HepG2 (cell line): ENCODE results near the gene COMP. TPM values are rescaled to one million over a fixed set of nuclear protein-coding genes. Genes with fewer than 3 reads are reported as not detected.
A peak's percentile ranks its signal among the peaks of the same experiment; 100 is the strongest.

Experiments used
- BCL6 ChIP-seq: IDR thresholded peaks from 2 replicates; pipeline ENCODE4 v1.6.1; 2016; ENCODE audit warnings: missing genetic modification reagents, missing compliant biosample characterization
- CHCHD3 ChIP-seq: sonication (generic); formaldehyde crosslinking; IDR thresholded peaks from 2 replicates; pipeline ENCODE4 v1.8.0; 2022; ENCODE audit warnings: mild to moderate bottlenecking, missing genetic modification reagents, moderate library complexity
- ELF3 ChIP-seq: IDR thresholded peaks from 2 replicates; pipeline ENCODE4 v1.6.1; 2016; ENCODE audit warnings: missing genetic modification reagents, missing compliant biosample characterization
- FOSL2 ChIP-seq: sonication (generic); formaldehyde crosslinking; IDR thresholded peaks from 2 replicates; pipeline ENCODE4 v1.4.0; 2020; ENCODE audit warnings: missing genetic modification reagents
- HNF4A ChIP-seq: sonication (generic); formaldehyde crosslinking; IDR thresholded peaks from 2 replicates; pipeline ENCODE4 v1.4.0; 2020; ENCODE audit warnings: missing genetic modification reagents
- HNRNPK ChIP-seq: fragments of 200-400 bp; formaldehyde crosslinking; IDR thresholded peaks from 2 replicates; pipeline ENCODE4 v1.6.1; 2018; ENCODE audit warnings: low read length, low read depth, moderate library complexity, mild to moderate bottlenecking; ENCODE audit not compliant: poor library complexity, severe bottlenecking
- JUNB ChIP-seq: sonication (generic); formaldehyde crosslinking; IDR thresholded peaks from 2 replicates; pipeline ENCODE4 v1.8.0; 2022; ENCODE audit warnings: missing genetic modification reagents, mild to moderate bottlenecking, borderline replicate concordance
- KDM6A ChIP-seq: IDR thresholded peaks from 2 replicates; pipeline ENCODE4 v1.6.1; 2016; ENCODE audit warnings: low read depth
- NR3C1 ChIP-seq: sonication (generic); formaldehyde crosslinking; IDR thresholded peaks from 2 replicates; pipeline ENCODE4 v1.4.0; 2020; ENCODE audit warnings: missing genetic modification reagents
- PAXIP1 ChIP-seq: sonication (generic); formaldehyde crosslinking; conservative IDR thresholded peaks from 2 replicates; pipeline ENCODE4 v1.4.0; 2020; ENCODE audit warnings: mild to moderate bottlenecking, missing genetic modification reagents, moderate library complexity
- SIX4 ChIP-seq: sonication (generic); formaldehyde crosslinking; IDR thresholded peaks from 2 replicates; pipeline ENCODE4 v1.4.0; 2020; ENCODE audit warnings: missing genetic modification reagents
- SOX13 ChIP-seq, 3 experiments: fragments of 450-650 bp in 1 of 3; sonication (generic) in 1 of 3; formaldehyde crosslinking in 1 of 3; IDR thresholded peaks in 2 of 3; conservative IDR thresholded peaks in 1 of 3; 2 replicates each; pipeline versions ENCODE4 v1.5.0 to v1.6.1; 2016 to 2020; ENCODE audit warnings: antibody characterized with exemption in 1 of 3, mild to moderate bottlenecking in 1 of 3, missing compliant biosample characterization in 1 of 3, missing genetic modification reagents in 1 of 3, moderate library complexity in 1 of 3
- TBX2 ChIP-seq: sonication (generic); formaldehyde crosslinking; IDR thresholded peaks from 2 replicates; pipeline ENCODE4 v1.5.0; 2020; ENCODE audit warnings: missing genetic modification reagents, mild to moderate bottlenecking, borderline replicate concordance
- TFDP1 ChIP-seq: IDR thresholded peaks from 2 replicates; pipeline ENCODE4 v1.6.1; 2016; ENCODE audit warnings: missing compliant biosample characterization, missing genetic modification reagents, borderline replicate concordance
- ZBTB37 ChIP-seq: sonication (generic); formaldehyde crosslinking; IDR thresholded peaks from 2 replicates; pipeline ENCODE4 v1.4.0; 2020; ENCODE audit warnings: mild to moderate bottlenecking, missing genetic modification reagents
- ZNF124 ChIP-seq: sonication (generic); formaldehyde crosslinking; IDR thresholded peaks from 2 replicates; pipeline ENCODE4 v1.4.0; 2020; ENCODE audit warnings: missing genetic modification reagents
- ZNF292 ChIP-seq: sonication (generic); formaldehyde crosslinking; IDR thresholded peaks from 2 replicates; pipeline ENCODE4 v1.8.1; 2022; ENCODE audit warnings: mild to moderate bottlenecking, low read depth, missing genetic modification reagents, borderline replicate concordance
- ZNF597 ChIP-seq: sonication (generic); formaldehyde crosslinking; IDR thresholded peaks from 2 replicates; pipeline ENCODE4 v1.5.0; 2020; ENCODE audit warnings: missing genetic modification reagents
- ZNF788 ChIP-seq: sonication (generic); formaldehyde crosslinking; IDR thresholded peaks from 2 replicates; pipeline ENCODE4 v1.5.0; 2020; ENCODE audit warnings: mild to moderate bottlenecking, missing genetic modification reagents, borderline replicate concordance
- ZSCAN29 ChIP-seq: sonication (generic); formaldehyde crosslinking; conservative IDR thresholded peaks from 2 replicates; pipeline ENCODE4 v1.4.0; 2020; ENCODE audit warnings: mild to moderate bottlenecking, missing genetic modification reagents
- polyA plus RNA-seq, 8 experiments: library from polyadenylated mRNA; depleted of rRNA in 3 of 8; stranded (reverse) in 7 of 8; unstranded in 1 of 8; fragments of >200 nt; fragmentation: Illumina TruSeq in 4 of 8; extraction: Trizol in 4 of 8; gene quantifications; 2 replicates each; pipeline versions ENCODE4 v1.2.1 to v1.2.3, GENCODE V29; 2011 to 2016; ENCODE audit warnings: low read depth in 4 of 8, missing spikeins in 1 of 8, mixed read lengths in 1 of 8; ENCODE audit not compliant: insufficient read depth in 1 of 8
- total RNA-seq, 5 experiments: library from RNA; depleted of rRNA; stranded (reverse); fragments of >200 nt; fragmentation: Illumina TruSeq; extraction: Trizol; gene quantifications; 2 replicates each; pipeline ENCODE4 v1.2.3, GENCODE V29; 2016; ENCODE audit warnings: low read depth in 1 of 5
- TF ChIP-seq, protein P1 (sequence below): sonication (generic); formaldehyde crosslinking; IDR thresholded peaks from 2 replicates; pipeline ENCODE4 v1.5.0; 2020; ENCODE audit warnings: mild to moderate bottlenecking, missing genetic modification reagents

The COMP gene
- total and polyA plus RNA-seq, 2 of the 13 experiments (the other 11 are each of a cell fraction or from before 2014, with no cell fraction given), result 0.04 to 0.13 TPM

DNA sequence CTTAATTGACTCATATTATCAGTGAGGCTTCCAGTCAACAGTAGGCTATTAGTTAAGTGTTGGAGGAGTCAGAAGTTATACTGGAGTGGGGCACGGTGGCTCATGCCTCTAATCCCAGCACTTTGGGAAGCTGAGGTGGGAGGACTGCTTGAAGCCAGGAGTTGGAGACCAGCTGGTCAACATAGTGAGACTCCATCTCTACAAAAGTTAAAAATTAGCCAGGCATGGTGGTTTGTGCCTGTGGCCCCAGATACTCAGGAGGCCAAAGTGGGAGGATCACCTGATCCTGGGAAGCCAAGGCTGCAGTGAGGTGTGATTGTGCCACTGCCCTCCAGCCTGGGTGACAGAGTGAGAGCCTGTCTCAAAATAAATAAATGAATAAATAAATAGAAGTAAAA lies 53.2 kb downstream of the COMP start (continued):
- TF ChIP-seq TBX2 (CRISPR knock-in tag) (peak; percentile 76; the same call in 1 of the 2 replicates), SIX4 (CRISPR knock-in tag) (0 out of 2 replicates have a peak, but pooled peaks have one; percentile 23), JUNB (CRISPR knock-in tag) (no peak), ZNF124 (CRISPR knock-in tag) (no peak), SOX13 (IDR thresholded peaks at IDR 0.05) (no peak), SOX13 (CRISPR knock-in tag; conservative IDR thresholded peaks at IDR 0.05 in 1 of 2, IDR thresholded peaks at IDR 0.05 in 1 of 2) (peak in 1 of 2 experiments; percentile 38; a peak in 1 of 4 replicates), ZNF292 (CRISPR knock-in tag) (no peak; the same call in 1 of the 2 replicates), ELF3 (CRISPR knock-in tag) (peak; percentile 41; the same call in 1 of the 2 replicates), HNRNPK (no peak), ZSCAN29 (CRISPR knock-in tag) (no peak), CHCHD3 (CRISPR knock-in tag) (no peak), KDM6A (CRISPR knock-in tag) (peak; percentile 53; the same call in 1 of the 2 replicates), ZNF788 (peak; percentile 63; the same call in 1 of the 2 replicates), HNF4A (CRISPR knock-in tag) (peak; percentile 18; the same call in 1 of the 2 replicates), ZBTB37 (CRISPR knock-in tag) (no peak), TFDP1 (peak; percentile 34; the same call in 1 of the 2 replicates), ZNF597 (CRISPR knock-in tag) (no peak), PAXIP1 (peak; percentile 80), NR3C1 (CRISPR knock-in tag) (no peak), BCL6 (no peak), FOSL2 (CRISPR knock-in tag) (no peak)
- TF ChIP-seq, protein P1, sequence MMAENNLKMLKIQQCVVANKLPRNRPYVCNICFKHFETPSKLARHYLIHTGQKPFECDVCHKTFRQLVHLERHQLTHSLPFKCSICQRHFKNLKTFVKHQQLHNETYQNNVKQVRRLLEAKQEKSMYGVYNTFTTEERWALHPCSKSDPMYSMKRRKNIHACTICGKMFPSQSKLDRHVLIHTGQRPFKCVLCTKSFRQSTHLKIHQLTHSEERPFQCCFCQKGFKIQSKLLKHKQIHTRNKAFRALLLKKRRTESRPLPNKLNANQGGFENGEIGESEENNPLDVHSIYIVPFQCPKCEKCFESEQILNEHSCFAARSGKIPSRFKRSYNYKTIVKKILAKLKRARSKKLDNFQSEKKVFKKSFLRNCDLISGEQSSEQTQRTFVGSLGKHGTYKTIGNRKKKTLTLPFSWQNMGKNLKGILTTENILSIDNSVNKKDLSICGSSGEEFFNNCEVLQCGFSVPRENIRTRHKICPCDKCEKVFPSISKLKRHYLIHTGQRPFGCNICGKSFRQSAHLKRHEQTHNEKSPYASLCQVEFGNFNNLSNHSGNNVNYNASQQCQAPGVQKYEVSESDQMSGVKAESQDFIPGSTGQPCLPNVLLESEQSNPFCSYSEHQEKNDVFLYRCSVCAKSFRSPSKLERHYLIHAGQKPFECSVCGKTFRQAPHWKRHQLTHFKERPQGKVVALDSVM (CRISPR knock-in tag), result peak; percentile 92
